DOHH2 (cell line): ENCODE results near the gene MLLT10.

Source experiments
- EZH2phosphoT487 ChIP-seq: fragments of 200-600 bp; sonication (generic); IDR thresholded peaks from 2 replicates; pipeline ENCODE4 v1.6.1; 2017; ENCODE audit warnings: borderline replicate concordance, mild to moderate bottlenecking, antibody characterized with exemption, low read length, moderate library complexity, mixed read lengths
- TF ChIP-seq, protein P1 (sequence below): fragments of 200-600 bp; sonication (generic); IDR thresholded peaks from one replicate; pipeline ENCODE4 v1.5.1; 2014; ENCODE audit warnings: antibody characterized with exemption, mild to moderate bottlenecking, low read depth, low read length; ENCODE audit not compliant: poor library complexity, severe bottlenecking

DNA sequence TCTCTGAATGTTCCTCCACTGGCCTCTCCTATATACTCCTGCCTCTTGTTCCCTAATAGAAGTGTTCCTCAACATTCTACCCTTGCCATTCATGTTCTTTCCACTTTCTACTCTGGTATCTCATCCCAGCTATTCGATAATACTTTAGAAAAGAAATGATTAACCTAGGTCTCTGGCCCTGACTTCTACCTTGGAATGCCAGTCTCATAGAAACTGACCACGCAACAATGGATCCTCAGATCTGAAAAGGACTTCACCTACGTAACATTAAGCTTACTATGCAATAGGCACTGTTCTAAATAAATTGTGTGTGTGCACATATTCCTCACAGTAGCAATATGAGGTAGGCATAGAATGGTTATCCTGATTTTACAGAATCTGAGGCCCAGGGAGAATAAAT is 235.0 kb downstream of the MLLT10 start:
- TF ChIP-seq, protein P1, sequence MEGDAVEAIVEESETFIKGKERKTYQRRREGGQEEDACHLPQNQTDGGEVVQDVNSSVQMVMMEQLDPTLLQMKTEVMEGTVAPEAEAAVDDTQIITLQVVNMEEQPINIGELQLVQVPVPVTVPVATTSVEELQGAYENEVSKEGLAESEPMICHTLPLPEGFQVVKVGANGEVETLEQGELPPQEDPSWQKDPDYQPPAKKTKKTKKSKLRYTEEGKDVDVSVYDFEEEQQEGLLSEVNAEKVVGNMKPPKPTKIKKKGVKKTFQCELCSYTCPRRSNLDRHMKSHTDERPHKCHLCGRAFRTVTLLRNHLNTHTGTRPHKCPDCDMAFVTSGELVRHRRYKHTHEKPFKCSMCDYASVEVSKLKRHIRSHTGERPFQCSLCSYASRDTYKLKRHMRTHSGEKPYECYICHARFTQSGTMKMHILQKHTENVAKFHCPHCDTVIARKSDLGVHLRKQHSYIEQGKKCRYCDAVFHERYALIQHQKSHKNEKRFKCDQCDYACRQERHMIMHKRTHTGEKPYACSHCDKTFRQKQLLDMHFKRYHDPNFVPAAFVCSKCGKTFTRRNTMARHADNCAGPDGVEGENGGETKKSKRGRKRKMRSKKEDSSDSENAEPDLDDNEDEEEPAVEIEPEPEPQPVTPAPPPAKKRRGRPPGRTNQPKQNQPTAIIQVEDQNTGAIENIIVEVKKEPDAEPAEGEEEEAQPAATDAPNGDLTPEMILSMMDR: no peak
- TF ChIP-seq EZH2phosphoT487: no peak
